Measurements from ENCODE around the gene SMPD2.

GRCh38 chr6:109428889-109429477 is 11.5 kb upstream of the SMPD2 start:
- TF ChIP-seq CTCF (IDR thresholded peaks at IDR 0.05; ENCODE audit: insufficient read depth, low read length, poor library complexity, severe bottlenecking) (no peak), EZH2phosphoT487 (conservative IDR thresholded peaks at IDR 0.05; ENCODE audit: low read length) (no peak)
